COLO829 (cell line): ENCODE data around the gene MTMR12.

Experiments used
- DNase-seq: peaks from one replicate; pipeline ENCODE4 v3.0.0; 2012; ENCODE audit warnings: low spot score

The MTMR12 gene

GRCh38 chr5:32190095-32190494 lies 122.6 kb downstream of the MTMR12 start:
- no peak for DNase-seq

- DNase-seq = no peak
Measured at GRCh38 chr5:32187675-32188074, 125.1 kb downstream of the MTMR12 start.

DNA sequence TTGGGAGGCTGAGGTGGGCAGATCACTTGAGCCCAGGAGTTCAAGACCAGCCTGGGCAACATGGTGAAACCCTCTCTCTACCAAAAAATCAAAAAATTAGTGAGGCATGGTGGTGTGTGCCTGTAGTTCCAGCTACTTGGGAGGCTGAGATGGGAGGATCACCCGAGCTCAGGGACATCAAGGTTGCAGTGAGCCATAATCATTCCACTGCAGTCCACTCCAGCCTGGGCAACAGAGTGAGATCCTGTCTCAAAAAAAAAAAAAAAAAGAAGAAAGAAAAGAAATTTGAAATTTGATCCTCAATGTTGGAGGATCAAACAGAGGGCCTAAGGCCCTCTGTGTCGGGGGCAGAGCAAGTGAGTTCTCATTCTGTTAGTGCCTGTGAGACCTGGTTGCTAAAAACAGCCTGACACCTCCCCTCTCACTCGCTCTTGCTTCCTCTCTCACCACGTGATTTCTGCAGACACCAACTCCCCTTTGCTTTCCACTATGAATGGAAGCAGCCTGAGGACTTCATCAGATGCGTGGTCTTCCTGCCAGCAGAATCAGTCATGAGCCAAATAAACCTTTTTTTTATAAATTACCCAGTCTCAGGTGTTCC lies 130.2 kb downstream of the MTMR12 start:
- DNase-seq = no peak
